Peyer's patch (tissue), 4 donors: ENCODE measurements around the gene NLGN1. TPM values are rescaled to one million over a fixed set of nuclear protein-coding genes. Genes with fewer than 3 reads are reported as not detected.

ENCODE experiments used
- DNase-seq, 3 donors: peaks; one replicate each; pipeline ENCODE4 v3.0.0-alpha.2; 2017 to 2019
- H3K27ac ChIP-seq, 4 donors: fragments of 200-600 bp; sonication (generic); one replicate each; pipeline ENCODE4 v1.5.1; 2016 to 2019
- H3K27me3 ChIP-seq, 2 donors: fragments of 200-600 bp; sonication (generic); one replicate each; pipeline ENCODE4 v1.5.1; 2019
- H3K36me3 ChIP-seq, 3 donors: fragments of 200-600 bp; sonication (generic); one replicate each; pipeline ENCODE4 v1.5.1; 2016 to 2019
- H3K4me1 ChIP-seq, 4 donors: fragments of 200-600 bp; sonication (generic); one replicate each; pipeline ENCODE4 v1.5.1; 2016 to 2019
- H3K4me3 ChIP-seq, 4 donors: fragments of 200-600 bp; sonication (generic); 1 replicate in 3 of 4; 2 replicates in 1 of 4; pipeline ENCODE4 v1.5.1; 2016 to 2019; ENCODE audit warnings: mild to moderate bottlenecking in 1 of 4
- H3K9me3 ChIP-seq, 4 donors: fragments of 200-600 bp; sonication (generic); one replicate each; pipeline ENCODE4 v1.5.1; 2016 to 2019; ENCODE audit warnings: mild to moderate bottlenecking in 1 of 4
- POLR2A ChIP-seq, 2 donors: fragments of 450-650 bp; IDR thresholded peaks; one replicate each; pipeline ENCODE4 v1.5.1; 2017; ENCODE audit warnings: antibody characterized with exemption in 2 of 2, mild to moderate bottlenecking in 2 of 2, moderate library complexity in 2 of 2
- total RNA-seq, 4 donors: library from RNA; depleted of rRNA; stranded (reverse); fragments of >200 nt; gene quantifications; one replicate each; pipeline ENCODE4 v1.1.0, GENCODE V29; 2016
- TF ChIP-seq, protein P1 (sequence below), 6 experiments: fragments of 450-650 bp in 4 of 6; fragments of 200-600 bp in 2 of 6; sonication (generic) in 1 of 6; IDR thresholded peaks; one replicate each; pipeline ENCODE4 v1.5.1; 2017 to 2019; ENCODE audit warnings: antibody characterized with exemption in 6 of 6, mild to moderate bottlenecking in 3 of 6, moderate library complexity in 1 of 6

Gene NLGN1
- total RNA-seq, 4 donors from 2014 or later: 0.18 to 3.3 (median 1.3) TPM

DNA sequence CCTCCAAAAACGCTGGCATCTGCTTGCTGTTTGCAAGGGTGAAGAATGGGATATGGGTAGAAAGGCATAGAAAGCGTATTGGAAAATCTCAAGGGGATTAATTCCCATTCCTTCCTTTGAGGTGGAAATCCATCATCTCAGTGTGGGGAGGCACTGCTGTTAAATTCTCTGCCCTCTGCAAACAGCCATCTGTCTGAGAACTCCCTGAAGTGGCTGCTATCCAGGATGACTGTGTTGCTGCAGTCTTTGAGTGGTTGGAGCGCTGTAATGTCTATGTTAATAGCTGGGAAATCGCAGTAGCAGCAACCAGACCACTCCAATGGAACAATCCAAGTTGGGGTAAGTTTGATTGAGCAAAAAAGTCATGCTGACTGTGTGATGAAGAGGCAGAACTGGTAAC, 625.9 kb downstream of the NLGN1 start:
- Histone ChIP-seq H3K9me3 (peaks cover 0 to under 1% (median 0%) of the 10 kb centered on the region in 4 donors), H3K4me1 (no peaks in the 10 kb centered on the region), H3K4me3 (no peak overlapping the region), H3K27ac (no peak overlapping the region), H3K27me3 (no peaks in the 10 kb centered on the region), H3K36me3 (no peaks in the 10 kb centered on the region)
- no peak for DNase-seq
- TF ChIP-seq, protein P1, sequence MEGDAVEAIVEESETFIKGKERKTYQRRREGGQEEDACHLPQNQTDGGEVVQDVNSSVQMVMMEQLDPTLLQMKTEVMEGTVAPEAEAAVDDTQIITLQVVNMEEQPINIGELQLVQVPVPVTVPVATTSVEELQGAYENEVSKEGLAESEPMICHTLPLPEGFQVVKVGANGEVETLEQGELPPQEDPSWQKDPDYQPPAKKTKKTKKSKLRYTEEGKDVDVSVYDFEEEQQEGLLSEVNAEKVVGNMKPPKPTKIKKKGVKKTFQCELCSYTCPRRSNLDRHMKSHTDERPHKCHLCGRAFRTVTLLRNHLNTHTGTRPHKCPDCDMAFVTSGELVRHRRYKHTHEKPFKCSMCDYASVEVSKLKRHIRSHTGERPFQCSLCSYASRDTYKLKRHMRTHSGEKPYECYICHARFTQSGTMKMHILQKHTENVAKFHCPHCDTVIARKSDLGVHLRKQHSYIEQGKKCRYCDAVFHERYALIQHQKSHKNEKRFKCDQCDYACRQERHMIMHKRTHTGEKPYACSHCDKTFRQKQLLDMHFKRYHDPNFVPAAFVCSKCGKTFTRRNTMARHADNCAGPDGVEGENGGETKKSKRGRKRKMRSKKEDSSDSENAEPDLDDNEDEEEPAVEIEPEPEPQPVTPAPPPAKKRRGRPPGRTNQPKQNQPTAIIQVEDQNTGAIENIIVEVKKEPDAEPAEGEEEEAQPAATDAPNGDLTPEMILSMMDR (IDR thresholded peaks at IDR 0.05): no peak
- no peak for TF ChIP-seq POLR2A (IDR thresholded peaks at IDR 0.05)

DNA sequence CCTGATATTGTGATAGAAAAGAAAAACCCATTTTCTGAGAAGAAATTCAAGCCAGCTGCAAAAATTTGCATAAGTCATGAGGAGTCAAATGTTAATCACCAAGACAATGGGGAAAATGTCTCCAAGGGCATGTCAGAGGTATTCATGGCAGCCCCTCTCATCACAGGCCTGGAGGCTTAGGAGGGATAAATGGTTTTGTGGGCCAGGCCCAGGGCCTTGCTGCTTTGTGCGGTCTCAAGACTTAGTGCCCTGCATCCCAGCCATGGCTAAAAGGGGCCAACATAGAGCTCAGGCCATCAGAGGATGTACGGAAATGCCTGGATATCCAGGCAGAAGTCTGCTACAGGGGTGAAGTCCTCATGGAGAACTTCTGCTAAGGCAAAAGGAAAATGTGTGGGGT, 631.1 kb downstream of the NLGN1 start:
- TF ChIP-seq POLR2A (IDR thresholded peaks at IDR 0.05): no peak
- TF ChIP-seq, protein P1 (IDR thresholded peaks at IDR 0.05): no peak
- Histone ChIP-seq H3K36me3 (no peaks in the 10 kb centered on the region), H3K4me1 (no peaks in the 10 kb centered on the region), H3K27me3 (no peaks in the 10 kb centered on the region), H3K4me3 (no peak overlapping the region), H3K27ac (no peak overlapping the region), H3K9me3 (peaks cover 0 to 3% (median 0%) of the 10 kb centered on the region in 4 donors)
- no peak for DNase-seq

DNA sequence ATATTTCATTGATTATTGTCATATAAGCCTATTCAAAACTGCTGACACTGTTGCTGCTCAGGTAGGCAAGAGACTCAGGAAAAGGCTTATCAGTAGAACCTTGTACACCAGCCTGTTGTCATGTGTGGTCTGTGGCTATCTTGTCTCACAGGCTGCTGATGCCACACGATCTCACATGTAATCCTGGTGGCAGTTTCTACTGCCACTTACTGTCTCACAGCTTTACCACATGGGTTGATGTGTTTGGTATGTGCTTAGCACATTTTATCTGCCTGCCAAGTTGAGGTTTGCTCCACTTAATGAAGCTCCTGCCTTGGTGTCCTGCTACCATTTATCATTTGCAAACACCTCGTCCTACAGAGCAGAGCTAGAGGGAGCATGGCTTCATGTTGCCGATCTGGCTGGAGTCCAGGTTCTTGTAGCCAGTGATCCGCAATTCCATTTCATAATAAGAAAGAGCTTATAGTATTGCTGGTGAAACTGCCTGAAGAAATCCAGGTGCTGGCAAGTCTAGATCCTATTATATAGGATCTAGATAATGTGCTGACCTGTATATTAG, 637.9 kb downstream of the NLGN1 start:
- Histone ChIP-seq H3K4me3 (no peak overlapping the region), H3K9me3 (no peaks in the 10 kb centered on the region), H3K36me3 (no peaks in the 10 kb centered on the region), H3K27ac (no peak overlapping the region), H3K4me1 (no peaks in the 10 kb centered on the region), H3K27me3 (no peaks in the 10 kb centered on the region)
- DNase-seq: no peak
- TF ChIP-seq, protein P1 (IDR thresholded peaks at IDR 0.05): no peak
- no peak for TF ChIP-seq POLR2A (IDR thresholded peaks at IDR 0.05)

DNA sequence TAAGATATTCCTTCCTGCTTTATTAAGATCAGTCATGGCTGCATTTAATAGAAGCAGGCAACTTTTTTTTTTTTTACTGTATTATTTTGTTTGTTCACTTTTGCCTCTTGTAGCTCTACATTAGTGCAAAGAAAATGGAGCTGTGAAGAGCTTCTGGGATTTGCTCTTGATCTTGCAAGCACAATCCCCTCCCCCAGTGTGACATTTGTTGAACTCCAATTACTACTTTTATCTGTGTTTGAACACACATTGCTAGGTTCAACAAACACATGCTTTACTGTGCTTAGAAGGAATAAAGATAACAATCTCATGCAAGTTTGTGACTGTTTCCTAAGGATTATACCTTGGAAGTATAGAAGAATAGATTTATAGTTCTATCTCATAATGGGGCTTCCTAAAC, 648.8 kb downstream of the NLGN1 start:
- no peak overlapping the region for H3K4me3 ChIP-seq
- no peak for DNase-seq
- no peaks in the 10 kb centered on the region for H3K36me3 ChIP-seq

DNA sequence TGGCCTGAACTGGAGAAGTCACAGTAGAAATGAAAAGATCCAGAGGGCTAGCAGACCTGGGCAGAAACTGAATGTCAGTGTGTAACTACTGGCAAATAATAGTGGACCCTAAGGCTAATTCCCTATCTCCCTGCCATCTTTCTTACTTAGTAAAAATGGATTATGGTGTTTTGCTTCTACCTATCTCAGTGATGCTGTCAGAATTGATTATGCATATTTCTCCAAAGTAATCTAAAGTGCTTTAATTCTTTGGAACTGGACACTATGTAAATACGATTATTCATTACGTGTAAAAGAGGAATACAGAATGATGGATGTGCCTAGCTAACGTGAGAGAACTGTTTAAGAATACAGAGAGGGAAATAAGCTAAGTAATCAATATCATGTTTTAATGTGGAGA, 651.9 kb downstream of the NLGN1 start:
- H3K36me3 ChIP-seq: no peaks in the 10 kb centered on the region
- no peaks in the 10 kb centered on the region for H3K9me3 ChIP-seq
- H3K27ac ChIP-seq: no peak overlapping the region
- no peak for DNase-seq
- TF ChIP-seq, protein P1 (IDR thresholded peaks at IDR 0.05): no peak
- TF ChIP-seq POLR2A (IDR thresholded peaks at IDR 0.05): no peak
- no peak overlapping the region for H3K4me3 ChIP-seq
- no peaks in the 10 kb centered on the region for H3K27me3 ChIP-seq
- H3K4me1 ChIP-seq: no peaks in the 10 kb centered on the region

More for the DNA sequence above, 648.8 kb downstream of the NLGN1 start:
- no peaks in the 10 kb centered on the region for H3K27me3 ChIP-seq
- no peaks in the 10 kb centered on the region for H3K4me1 ChIP-seq
- TF ChIP-seq, protein P1 (IDR thresholded peaks at IDR 0.05): no peak
- TF ChIP-seq POLR2A (IDR thresholded peaks at IDR 0.05): no peak
- no peaks in the 10 kb centered on the region for H3K9me3 ChIP-seq
- H3K27ac ChIP-seq: no peak overlapping the region

DNA sequence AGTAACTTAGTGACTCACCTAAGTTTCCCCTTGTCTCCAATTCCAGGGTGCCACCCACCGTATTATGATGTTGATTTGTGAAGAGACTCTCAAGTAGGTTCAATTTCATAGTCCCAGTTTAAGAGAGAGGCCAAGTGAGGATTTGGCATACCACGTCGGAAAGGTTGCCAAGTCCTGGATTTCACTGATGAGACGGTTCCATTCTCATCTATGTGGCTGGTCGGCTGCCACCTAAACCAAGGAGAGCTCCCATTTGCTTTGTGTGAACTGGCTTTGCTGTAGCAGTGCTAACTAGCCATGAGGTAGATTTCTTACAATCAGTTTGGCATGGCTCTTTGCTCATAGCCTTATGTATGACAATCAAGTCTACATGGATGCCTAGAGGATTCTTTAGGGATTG, 653.6 kb downstream of the NLGN1 start:
- Histone ChIP-seq H3K27ac (no peak overlapping the region), H3K27me3 (no peaks in the 10 kb centered on the region), H3K36me3 (no peaks in the 10 kb centered on the region), H3K4me1 (no peaks in the 10 kb centered on the region), H3K4me3 (no peak overlapping the region), H3K9me3 (no peaks in the 10 kb centered on the region)
- no peak for TF ChIP-seq POLR2A (IDR thresholded peaks at IDR 0.05)
- TF ChIP-seq, protein P1 (IDR thresholded peaks at IDR 0.05): no peak
- no peak for DNase-seq
